GM21786 (cell line): ENCODE measurements around the gene GNL2.
"Not testable (repeated sequence)": the region's sequence is repeated elsewhere in the genome, so short reads cannot be mapped to it uniquely, and the experiment has no call there.

Experiments used
- ATAC-seq: cut with Tn5 transposase; IDR thresholded peaks from one replicate; pipeline ENCODE4 v1.9.1; 2021; ENCODE audit not compliant: unreplicated experiment

Gene GNL2

DNA sequence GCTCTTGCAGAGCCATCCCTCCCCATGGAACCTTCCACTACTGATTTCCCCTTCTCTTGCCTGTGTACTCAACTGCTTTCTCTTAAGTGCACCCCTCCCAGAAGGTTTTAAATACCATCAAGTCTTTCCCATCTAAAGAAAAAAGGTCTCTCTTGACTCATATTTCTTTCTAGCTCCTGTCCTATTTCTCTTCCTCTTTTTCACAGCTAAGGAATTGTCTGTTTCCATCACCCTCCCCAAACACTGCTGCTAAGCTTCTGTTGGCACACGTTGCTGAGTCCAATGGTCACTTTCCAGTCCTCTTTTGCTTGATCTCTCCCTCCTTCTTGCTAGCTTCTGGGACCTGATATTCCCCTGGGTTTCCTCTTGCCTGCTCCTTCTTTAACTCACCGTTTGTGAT lies 13.3 kb upstream of the GNL2 start:
- ATAC-seq = no peak

GRCh38 chr1:37606481-37607263 lies 10.9 kb upstream of the GNL2 start:
- no peak for ATAC-seq

- no peak for ATAC-seq
Observed at GRCh38 chr1:37605806-37606474, 10.2 kb upstream of the GNL2 start.

GRCh38 chr1:37605061-37605650 lies 9.4 kb upstream of the GNL2 start:
- ATAC-seq = no peak

- ATAC-seq = no peak
Observed at GRCh38 chr1:37602750-37603694, 7.3 kb upstream of the GNL2 start.

- ATAC-seq = no peak
Observed at GRCh38 chr1:37601441-37601840, 5.7 kb upstream of the GNL2 start.

DNA sequence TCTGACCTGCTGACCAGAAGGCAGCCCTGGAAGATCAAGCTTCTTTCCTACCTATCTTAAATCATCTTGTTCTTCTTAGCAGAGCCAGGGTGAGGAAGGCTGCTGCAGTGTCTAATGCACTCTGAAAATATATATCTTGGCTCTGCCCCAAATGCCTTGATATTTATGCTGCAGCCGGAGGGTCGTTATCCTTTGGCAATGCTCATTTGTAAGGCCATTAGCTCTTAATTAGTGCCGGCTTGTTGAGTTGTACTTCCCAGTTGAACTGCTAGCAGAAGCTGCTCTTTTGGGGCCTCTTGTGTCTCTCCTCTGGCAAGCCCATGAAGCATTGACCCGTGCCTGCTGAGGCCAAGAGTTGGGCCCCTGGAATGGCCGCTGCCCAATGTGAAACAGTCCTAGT lies 4.2 kb upstream of the GNL2 start:
- ATAC-seq = no peak

GRCh38 chr1:37596182-37596667 lies 488 bp upstream of the GNL2 start:
- ATAC-seq = no peak

GRCh38 chr1:37593726-37594125 lies 2.0 kb downstream of the GNL2 start:
- no peak for ATAC-seq

DNA sequence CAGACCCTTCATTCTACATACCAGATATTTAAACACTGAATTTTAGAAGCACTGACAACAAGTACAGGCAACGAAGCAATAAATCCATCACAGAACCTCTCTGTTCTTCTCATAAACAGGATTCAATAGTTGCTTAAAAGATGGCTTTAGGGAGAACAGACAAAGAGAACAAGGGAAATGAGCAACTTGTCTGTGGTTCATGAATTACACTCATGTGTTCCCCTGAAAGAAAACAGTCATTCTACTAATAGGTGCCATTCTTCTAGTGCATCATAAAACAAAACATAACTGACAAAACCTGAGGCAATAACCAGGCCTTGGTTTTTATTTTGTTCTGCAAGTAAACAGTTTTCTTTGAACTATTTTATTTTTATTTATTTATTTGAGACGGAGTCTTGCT lies 6.8 kb downstream of the GNL2 start:
- ATAC-seq = no peak

GRCh38 chr1:37584544-37584943 lies 11.2 kb downstream of the GNL2 start:
- not testable (repeated sequence) for ATAC-seq

DNA sequence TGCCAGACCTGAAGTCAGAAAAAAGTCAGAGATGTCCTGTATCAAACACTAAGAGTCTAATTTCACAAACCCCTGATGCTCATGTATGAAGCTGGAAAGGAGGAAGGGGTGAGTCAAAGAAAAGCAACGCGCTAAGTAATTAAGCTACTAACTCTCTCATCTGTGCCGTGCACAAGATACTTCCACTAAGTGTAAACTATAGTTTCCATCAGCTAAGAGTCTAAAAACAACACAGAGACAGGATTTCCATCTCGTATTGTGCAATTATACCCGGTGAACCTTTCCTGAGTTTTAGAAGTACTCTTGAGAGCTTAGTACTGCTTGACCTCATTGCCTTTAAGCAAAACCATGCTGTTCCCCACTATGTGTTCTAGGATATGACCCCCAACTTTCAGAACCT lies 20.0 kb downstream of the GNL2 start:
- no peak for ATAC-seq

GRCh38 chr1:37574834-37575480 lies 20.8 kb downstream of the GNL2 start:
- no peak for ATAC-seq

- no peak for ATAC-seq
Observed at GRCh38 chr1:37570528-37571334, 25.0 kb downstream of the GNL2 start.

GRCh38 chr1:37567023-37567422 lies 28.7 kb downstream of the GNL2 start:
- ATAC-seq = no peak

DNA sequence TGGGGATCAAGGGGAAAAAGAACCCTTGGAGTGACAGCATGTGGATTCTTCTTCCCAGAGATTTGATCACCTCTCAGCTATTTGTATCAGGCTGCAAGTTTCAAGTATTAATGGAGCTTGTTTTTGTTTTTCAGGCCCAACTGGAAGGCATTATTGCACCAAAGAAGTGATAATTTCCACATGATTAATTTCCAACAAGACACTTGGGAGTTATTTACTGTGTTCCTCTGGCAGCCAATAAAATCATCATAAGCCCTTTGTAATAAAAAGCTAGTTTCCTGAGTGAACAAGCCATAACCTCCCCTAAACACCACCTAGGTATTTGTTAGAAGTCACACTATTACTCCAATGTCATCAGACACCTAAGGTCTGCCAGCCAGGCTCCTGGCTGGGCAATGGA lies 30.8 kb downstream of the GNL2 start:
- no peak for ATAC-seq

GRCh38 chr1:37562984-37563383 lies 32.8 kb downstream of the GNL2 start:
- no peak for ATAC-seq

DNA sequence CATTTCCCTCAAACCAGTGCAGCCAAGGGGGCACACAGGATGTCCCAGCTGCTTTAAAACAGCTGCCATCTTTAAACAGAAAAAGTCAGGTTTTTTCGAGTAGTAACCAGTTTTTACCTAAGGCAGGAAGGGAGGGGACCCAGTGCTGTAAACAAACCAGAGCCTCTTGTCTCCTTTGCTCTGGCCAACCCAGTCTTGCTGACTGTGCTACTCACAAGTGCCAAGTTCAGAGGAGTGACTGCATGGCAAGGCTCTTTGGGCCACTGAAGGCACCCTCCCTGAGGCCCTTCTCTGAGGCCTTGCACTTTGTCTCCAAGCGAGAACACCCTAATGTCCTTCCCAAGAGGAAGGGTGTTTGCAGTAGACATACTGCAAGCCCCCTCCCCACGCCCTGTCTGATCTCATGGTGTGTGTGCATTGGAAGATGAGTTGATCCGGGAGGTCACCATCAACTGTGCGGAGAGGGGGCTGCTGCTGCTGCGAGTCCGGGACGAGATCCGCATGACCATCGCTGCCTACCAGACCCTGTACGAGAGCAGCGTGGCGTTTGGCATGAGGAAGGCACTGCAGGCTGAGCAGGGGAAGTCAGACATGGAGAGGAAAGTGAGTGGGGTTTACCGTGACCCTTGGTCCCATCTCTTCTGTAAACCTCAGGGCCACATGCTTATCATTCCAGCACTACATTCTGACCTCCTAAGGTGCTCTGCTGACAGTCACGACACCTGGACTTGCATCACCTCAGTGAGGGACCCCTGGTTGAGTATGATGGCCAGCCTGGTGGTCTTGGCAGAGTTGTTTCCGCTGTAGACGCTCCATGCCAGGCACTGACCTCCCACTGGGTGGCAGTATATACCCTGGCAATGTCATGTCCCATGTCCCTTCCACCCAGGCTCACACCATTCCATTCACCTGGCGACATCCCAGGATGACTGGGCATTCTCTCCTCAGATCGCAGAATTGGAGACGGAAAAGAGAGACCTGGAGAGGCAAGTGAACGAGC lies 34.3 kb downstream of the GNL2 start:
- no peak for ATAC-seq
